Gastrocnemius medialis (tissue), 4 donors: ENCODE measurements around the gene FAM89A. TPM values are rescaled to one million over a fixed set of nuclear protein-coding genes. Genes with fewer than 3 reads are reported as not detected.
"Not testable (repeated sequence)": the region's sequence is repeated elsewhere in the genome, so short reads cannot be mapped to it uniquely, and the experiment has no call there.

Experiments
- ATAC-seq, 2 donors: fragments of 150-250 bp; one replicate each; pipeline ENCODE4 v1.9.1; 2016
- DNase-seq, 2 donors: peaks; one replicate each; pipeline ENCODE4 v3.0.0-alpha.2; 2019
- H3K27ac ChIP-seq, 4 donors: fragments of 200-600 bp; sonication (generic); 1 replicate in 1 of 4; 2 replicates in 3 of 4; pipeline ENCODE4 v1.5.1; 2016 to 2018; ENCODE audit warnings: mild to moderate bottlenecking in 2 of 4, moderate library complexity in 1 of 4
- H3K27me3 ChIP-seq, 3 donors: fragments of 200-600 bp; sonication (generic) in 2 of 3; 1 replicate in 1 of 3; 2 replicates in 2 of 3; pipeline versions ENCODE4 v1.5.1 to v1.6.0; 2016 to 2019; ENCODE audit warnings: mild to moderate bottlenecking in 1 of 3, moderate library complexity in 1 of 3
- H3K36me3 ChIP-seq, 2 donors: fragments of 200-600 bp; sonication (generic) in 1 of 2; one replicate each; pipeline ENCODE4 v1.5.1; 2017 to 2018
- H3K4me1 ChIP-seq, 2 donors: fragments of 200-600 bp; sonication (generic) in 1 of 2; one replicate each; pipeline ENCODE4 v1.5.1; 2016 to 2017; ENCODE audit warnings: mild to moderate bottlenecking in 2 of 2
- H3K4me3 ChIP-seq, 4 donors: fragments of 200-600 bp; sonication (generic) in 3 of 4; 1 replicate in 1 of 4; 2 replicates in 3 of 4; pipeline ENCODE4 v1.5.1; 2016 to 2019; ENCODE audit warnings: mild to moderate bottlenecking in 2 of 4
- H3K9me3 ChIP-seq, 3 donors: fragments of 200-600 bp; sonication (generic) in 2 of 3; 1 replicate in 1 of 3; 2 replicates in 2 of 3; pipeline ENCODE4 v1.5.1; 2016 to 2019
- CTCF ChIP-seq, 5 experiments: fragments of 450-650 bp in 3 of 5; fragments of 200-600 bp in 2 of 5; sonication (generic) in 2 of 5; IDR thresholded peaks in 4 of 5; conservative IDR thresholded peaks in 1 of 5; 1 replicate in 4 of 5; 2 replicates in 1 of 5; pipeline ENCODE4 v1.5.1; 2016 to 2019; ENCODE audit warnings: antibody characterized with exemption in 5 of 5, mild to moderate bottlenecking in 3 of 5, moderate library complexity in 3 of 5
- POLR2A ChIP-seq, 2 donors: fragments of 450-650 bp; IDR thresholded peaks; one replicate each; pipeline ENCODE4 v1.6.1; 2017; ENCODE audit warnings: antibody characterized with exemption in 2 of 2, mild to moderate bottlenecking in 2 of 2, moderate library complexity in 2 of 2
- in situ Hi-C, 4 donors: fragments of 200-750 bp; cut with MboI; loops; one replicate each; pipeline versions ENCODE4 v1.15.0 to v1.8.0; 2017; ENCODE audit warnings: low sequenced_read_pairs in 4 of 4
- intact Hi-C: fragments of 100-400 bp; cut with DNase I; formaldehyde crosslinking; loops from one replicate; pipeline ENCODE4 v1.15.1; 2023; ENCODE audit warnings: low total_unique reads
- total RNA-seq, 4 donors: library from RNA; depleted of rRNA; stranded (reverse); fragments of >200 nt; gene quantifications; one replicate each; pipeline versions ENCODE4 v1.1.0 to v1.2.3, GENCODE V29; 2016

The FAM89A gene
- total RNA-seq, 4 donors from 2014 or later: 2.1 to 8.6 (median 5.3) TPM

- Histone ChIP-seq H3K9me3 (no peaks in the 10 kb centered on the region), H3K4me1 (no peaks in the 10 kb centered on the region), H3K27ac (no peak overlapping the region), H3K36me3 (peaks cover 3 to 40% of the 10 kb centered on the region in 2 donors), H3K4me3 (no peak overlapping the region), H3K27me3 (no peaks in the 10 kb centered on the region)
- in situ Hi-C loops (loop anchor here in 2 of 4 donors (25.0 kb wide), 2 partner anchors 220 to 620 kb away; no protein-coding TSS in a partner anchor), intact Hi-C loops (no loop called here)
- ATAC-seq (no peak), DNase-seq (no peak)
- TF ChIP-seq CTCF (IDR thresholded peaks at IDR 0.05 in 4 of 5, conservative IDR thresholded peaks at IDR 0.05 in 1 of 5) (no peak), POLR2A (IDR thresholded peaks at IDR 0.05) (no peak)
Measured at GRCh38 chr1:230992100-230992774, 47.8 kb downstream of the FAM89A start.

- H3K9me3 ChIP-seq: no peaks in the 10 kb centered on the region
- no peaks in the 10 kb centered on the region for H3K27me3 ChIP-seq
- in situ Hi-C loops: loop anchor here in 2 of 4 donors (25.0 kb wide), 2 partner anchors 225 to 625 kb away; no protein-coding TSS in a partner anchor
- peaks cover 3 to 22% of the 10 kb centered on the region in 2 donors for H3K36me3 ChIP-seq
- no peak for DNase-seq
- no peak for TF ChIP-seq POLR2A (IDR thresholded peaks at IDR 0.05)
- no peak for TF ChIP-seq CTCF (IDR thresholded peaks at IDR 0.05 in 4 of 5, conservative IDR thresholded peaks at IDR 0.05 in 1 of 5)
- intact Hi-C loops: no loop called here
- no peak overlapping the region for H3K4me3 ChIP-seq
- ATAC-seq: no peak
- no peaks in the 10 kb centered on the region for H3K4me1 ChIP-seq
- no peak overlapping the region for H3K27ac ChIP-seq
Measured at GRCh38 chr1:230987448-230987847, 52.6 kb downstream of the FAM89A start.

- intact Hi-C loops: no loop called here
- peaks cover 3 to 17% of the 10 kb centered on the region in 2 donors for H3K36me3 ChIP-seq
- H3K27me3 ChIP-seq: no peaks in the 10 kb centered on the region
- H3K27ac ChIP-seq: no peak overlapping the region
- H3K4me1 ChIP-seq: no peaks in the 10 kb centered on the region
- DNase-seq: no peak
- H3K9me3 ChIP-seq: no peaks in the 10 kb centered on the region
- TF ChIP-seq CTCF (IDR thresholded peaks at IDR 0.05 in 4 of 5, conservative IDR thresholded peaks at IDR 0.05 in 1 of 5) (no peak), POLR2A (IDR thresholded peaks at IDR 0.05) (no peak)
- in situ Hi-C loops: loop anchor here in 2 of 4 donors (25.0 kb wide), 2 partner anchors 225 to 625 kb away; no protein-coding TSS in a partner anchor
- no peak overlapping the region for H3K4me3 ChIP-seq
- no peak for ATAC-seq
Measured at GRCh38 chr1:230986976-230987375, 53.1 kb downstream of the FAM89A start.

- in situ Hi-C loops (loop anchor here in 2 of 4 donors (25.0 kb wide), 2 partner anchors 227 to 627 kb away; no protein-coding TSS in a partner anchor), intact Hi-C loops (no loop called here)
- TF ChIP-seq POLR2A (IDR thresholded peaks at IDR 0.05) (no peak), CTCF (IDR thresholded peaks at IDR 0.05 in 4 of 5, conservative IDR thresholded peaks at IDR 0.05 in 1 of 5) (no peak)
- Histone ChIP-seq H3K4me1 (peaks cover 0 to 1% of the 10 kb centered on the region in 2 donors), H3K9me3 (no peaks in the 10 kb centered on the region), H3K4me3 (no peak overlapping the region), H3K36me3 (peaks cover 2 to 10% of the 10 kb centered on the region in 2 donors), H3K27me3 (no peaks in the 10 kb centered on the region), H3K27ac (no peak overlapping the region)
- ATAC-seq (no peak), DNase-seq (no peak)
Measured at GRCh38 chr1:230985711-230986110, 54.3 kb downstream of the FAM89A start.

- H3K9me3 ChIP-seq, intact Hi-C loops, ATAC-seq, H3K4me1 ChIP-seq, DNase-seq, H3K4me3 ChIP-seq, H3K36me3 ChIP-seq, H3K27ac ChIP-seq, H3K27me3 ChIP-seq: not testable (repeated sequence)
- in situ Hi-C loops: loop anchor here in 2 of 4 donors (25.0 kb wide), 2 partner anchors 227 to 627 kb away; no protein-coding TSS in a partner anchor
Measured at GRCh38 chr1:230984622-230985515, 55.2 kb downstream of the FAM89A start.
